Liver (tissue), 9 donors: Measurements from ENCODE around the gene EVPL. TPM values are rescaled to one million over a fixed set of nuclear protein-coding genes. Genes with fewer than 3 reads are reported as not detected.

Experiments used
- DNase-seq: peaks from one replicate; pipeline ENCODE4 v3.0.0-alpha.2; 2017; ENCODE audit warnings: low spot score
- H3K27ac ChIP-seq, 2 donors: one replicate each; pipeline ENCODE4 v1.7.0; 2013; ENCODE audit warnings: inconsistent platforms in 2 of 2, low read length in 2 of 2, control low read depth in 1 of 2, low read depth in 1 of 2, mild to moderate bottlenecking in 1 of 2
- H3K27me3 ChIP-seq, 4 donors: one replicate each; pipeline versions ENCODE4 v1.6.1 to v1.7.0; 2013; ENCODE audit warnings: low read length in 3 of 4, inconsistent platforms in 1 of 4, mild to moderate bottlenecking in 1 of 4, moderate library complexity in 1 of 4; ENCODE audit not compliant: control insufficient read depth in 4 of 4, insufficient read depth in 4 of 4
- H3K36me3 ChIP-seq, 4 donors: one replicate each; pipeline versions ENCODE4 v1.6.1 to v1.7.0; 2013; ENCODE audit warnings: low read length in 3 of 4, mild to moderate bottlenecking in 3 of 4, low read depth in 1 of 4, moderate library complexity in 1 of 4; ENCODE audit not compliant: control insufficient read depth in 4 of 4, insufficient read depth in 3 of 4
- H3K4me1 ChIP-seq, 4 donors: one replicate each; pipeline versions ENCODE4 v1.6.1 to v1.7.0; 2013; ENCODE audit warnings: low read length in 3 of 4, mild to moderate bottlenecking in 3 of 4, moderate library complexity in 1 of 4; ENCODE audit not compliant: control insufficient read depth in 4 of 4, insufficient read depth in 4 of 4
- H3K4me3 ChIP-seq, 3 donors: one replicate each; pipeline versions ENCODE4 v1.6.1 to v1.7.0; 2013; ENCODE audit warnings: low read length in 3 of 3, control low read depth in 1 of 3, low read depth in 1 of 3, mild to moderate bottlenecking in 1 of 3
- H3K9ac ChIP-seq, 2 donors: one replicate each; pipeline ENCODE4 v1.7.0; 2013; ENCODE audit warnings: low read length in 2 of 2, mild to moderate bottlenecking in 2 of 2, moderate library complexity in 2 of 2, control low read depth in 1 of 2, low read depth in 1 of 2
- H3K9me3 ChIP-seq, 4 donors: one replicate each; pipeline versions ENCODE4 v1.6.1 to v1.7.0; 2013; ENCODE audit warnings: low read length in 3 of 4; ENCODE audit not compliant: control insufficient read depth in 4 of 4
- EGR1 ChIP-seq, 2 donors: IDR thresholded peaks; 2 replicates each; pipeline ENCODE4 v1.6.1; 2016 to 2018; ENCODE audit warnings: antibody characterized with exemption in 2 of 2, low read depth in 2 of 2
- FOXA1 ChIP-seq: IDR thresholded peaks from 2 replicates; pipeline ENCODE4 v1.6.1; 2016; ENCODE audit warnings: antibody characterized with exemption
- FOXA2 ChIP-seq: IDR thresholded peaks from 2 replicates; pipeline ENCODE4 v1.6.1; 2016; ENCODE audit warnings: antibody characterized with exemption
- GABPA ChIP-seq, 2 donors: IDR thresholded peaks in 1 of 2; conservative IDR thresholded peaks in 1 of 2; 2 replicates each; pipeline ENCODE4 v1.6.1; 2016; ENCODE audit warnings: antibody characterized with exemption in 2 of 2, mild to moderate bottlenecking in 1 of 2, moderate library complexity in 1 of 2
- HNF4A ChIP-seq, 2 donors: conservative IDR thresholded peaks; 2 replicates each; pipeline ENCODE4 v1.6.1; 2016; ENCODE audit warnings: antibody characterized with exemption in 2 of 2, mild to moderate bottlenecking in 2 of 2
- HNF4G ChIP-seq: IDR thresholded peaks from 2 replicates; pipeline ENCODE4 v1.6.1; 2016; ENCODE audit warnings: antibody characterized with exemption
- JUND ChIP-seq, 2 donors: IDR thresholded peaks; 2 replicates each; pipeline ENCODE4 v1.6.1; 2016; ENCODE audit warnings: antibody characterized with exemption in 2 of 2
- NR2F2 ChIP-seq: IDR thresholded peaks from 2 replicates; pipeline ENCODE4 v1.6.1; 2016; ENCODE audit warnings: antibody characterized with exemption
- RAD21 ChIP-seq, 2 donors: IDR thresholded peaks; 2 replicates each; pipeline ENCODE4 v1.6.1; 2016; ENCODE audit warnings: antibody characterized with exemption in 2 of 2, mild to moderate bottlenecking in 2 of 2
- RXRA ChIP-seq, 2 donors: IDR thresholded peaks; 2 replicates each; pipeline ENCODE4 v1.6.1; 2017 to 2018; ENCODE audit warnings: antibody characterized with exemption in 2 of 2, mild to moderate bottlenecking in 1 of 2
- SP1 ChIP-seq: IDR thresholded peaks from 2 replicates; pipeline ENCODE4 v1.6.1; 2018; ENCODE audit warnings: antibody characterized with exemption, mild to moderate bottlenecking
- TAF1 ChIP-seq: conservative IDR thresholded peaks from 2 replicates; pipeline ENCODE4 v1.6.1; 2016; ENCODE audit warnings: antibody characterized with exemption, mild to moderate bottlenecking
- YY1 ChIP-seq: IDR thresholded peaks from 2 replicates; pipeline ENCODE4 v1.6.1; 2016; ENCODE audit warnings: antibody characterized with exemption, mild to moderate bottlenecking
- WGBS: extraction: QIAGEN DNeasy Blood & Tissue Kit; methylation state at CpG from one replicate; pipeline ENCODE4 v1.1.7; 2013; 5-methylcytosine and 5-hydroxymethylcytosine counted together
- polyA plus RNA-seq, 2 donors: library from polyadenylated mRNA; stranded (reverse) in 1 of 2; unstranded in 1 of 2; fragments of 200-250 nt in 1 of 2; fragments of >200 nt in 1 of 2; fragmentation: Nextera tagmentation in 1 of 2; extraction: Ambion mirVana in 1 of 2; gene quantifications; one replicate each; pipeline versions ENCODE4 v1.2.1 to v1.2.3, GENCODE V29; 2013 to 2015
- total RNA-seq, 2 donors: library from RNA; depleted of rRNA; stranded (reverse); fragments of >200 nt; gene quantifications; one replicate each; pipeline ENCODE4 v1.2.3, GENCODE V29; 2014
- TF ChIP-seq, protein P1 (sequence below): IDR thresholded peaks from 2 replicates; pipeline ENCODE4 v1.6.1; 2016; ENCODE audit warnings: antibody characterized with exemption
- TF ChIP-seq, protein P2 (sequence below): IDR thresholded peaks from 2 replicates; pipeline ENCODE4 v1.6.1; 2016; ENCODE audit warnings: antibody characterized with exemption
- TF ChIP-seq, protein P3 (sequence below): IDR thresholded peaks from 2 replicates; pipeline ENCODE4 v1.6.1; 2016; ENCODE audit warnings: antibody characterized with exemption
- TF ChIP-seq, protein P4 (sequence below): IDR thresholded peaks from 2 replicates; pipeline ENCODE4 v1.6.1; 2016; ENCODE audit warnings: antibody characterized with exemption, mild to moderate bottlenecking
- TF ChIP-seq, protein P5 (sequence below): fragments of 150-350 bp; IDR thresholded peaks from 2 replicates; pipeline ENCODE4 v1.5.1; 2017; ENCODE audit warnings: improper control_type of control experiment, low read depth, low read length; ENCODE audit not compliant: missing input control
- donor health status: healthy.
- donor health status: healthy.
- donor health status: healthy.
- donor health status: healthy.
- donor health status: healthy.

EVPL gene
- total and polyA plus RNA-seq, 4 donors, result 0.03 to 0.33 (median 0.21) TPM; not detected in 1

DNA sequence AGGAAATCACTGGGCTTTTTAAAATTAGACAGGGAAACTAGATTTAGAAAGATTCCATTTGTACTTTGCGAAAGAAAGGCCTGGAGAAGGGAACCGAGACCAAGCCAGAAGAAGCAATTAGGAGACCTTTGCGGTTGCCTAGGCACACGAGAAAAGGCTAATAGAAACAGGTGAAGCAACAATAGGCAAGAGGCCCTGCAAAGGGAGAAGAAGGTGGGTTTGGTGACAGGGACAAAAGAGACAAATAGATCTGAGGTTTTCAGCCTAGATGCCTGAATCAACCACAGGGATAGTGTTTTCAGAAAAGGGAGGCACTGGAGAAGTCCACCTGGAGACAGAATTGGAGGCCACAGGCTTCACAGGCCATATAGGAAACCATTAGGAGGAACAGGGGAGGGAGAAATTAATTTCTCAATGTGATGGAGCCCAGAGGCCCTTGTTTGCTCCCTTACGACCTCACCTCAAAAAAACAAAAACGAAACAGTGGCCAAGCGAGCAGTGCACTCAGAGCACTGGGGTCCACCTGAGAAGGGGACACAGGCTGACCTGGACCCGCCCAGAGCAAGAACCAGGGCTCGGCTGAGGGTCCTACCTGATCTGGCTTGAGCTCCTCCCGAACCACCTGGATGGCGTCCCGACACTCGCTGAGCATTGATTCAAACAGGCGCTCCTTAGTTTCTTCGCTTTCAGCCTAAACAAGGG, 22.9 kb upstream of the EVPL start:
- 95% methylated on average over 15 of the region's 15 CpGs for WGBS
- Histone ChIP-seq H3K27ac (no peak overlapping the region), H3K9me3 (no peaks in the 10 kb centered on the region), H3K27me3 (no peaks in the 10 kb centered on the region), H3K4me3 (no peak overlapping the region), H3K4me1 (no peaks in the 10 kb centered on the region), H3K36me3 (peaks cover 20 to 79% (median 58%) of the 10 kb centered on the region in 4 donors), H3K9ac (no peak overlapping the region)
- TF ChIP-seq EGR1 (IDR thresholded peaks at IDR 0.05; ENCODE audit: low read depth in 2 of 2) (no peak), RXRA (IDR thresholded peaks at IDR 0.05) (no peak), FOXA2 (no peak), GABPA (IDR thresholded peaks at IDR 0.05 in 1 of 2, conservative IDR thresholded peaks at IDR 0.05 in 1 of 2) (no peak), HNF4A (conservative IDR thresholded peaks at IDR 0.05) (no peak), SP1 (no peak), TAF1 (no peak), FOXA1 (no peak), JUND (IDR thresholded peaks at IDR 0.05) (no peak), YY1 (no peak)
- TF ChIP-seq, protein P1, sequence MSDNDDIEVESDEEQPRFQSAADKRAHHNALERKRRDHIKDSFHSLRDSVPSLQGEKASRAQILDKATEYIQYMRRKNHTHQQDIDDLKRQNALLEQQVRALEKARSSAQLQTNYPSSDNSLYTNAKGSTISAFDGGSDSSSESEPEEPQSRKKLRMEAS, result no peak
- TF ChIP-seq, protein P2, sequence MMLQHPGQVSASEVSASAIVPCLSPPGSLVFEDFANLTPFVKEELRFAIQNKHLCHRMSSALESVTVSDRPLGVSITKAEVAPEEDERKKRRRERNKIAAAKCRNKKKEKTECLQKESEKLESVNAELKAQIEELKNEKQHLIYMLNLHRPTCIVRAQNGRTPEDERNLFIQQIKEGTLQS, result no peak
- TF ChIP-seq, protein P3, sequence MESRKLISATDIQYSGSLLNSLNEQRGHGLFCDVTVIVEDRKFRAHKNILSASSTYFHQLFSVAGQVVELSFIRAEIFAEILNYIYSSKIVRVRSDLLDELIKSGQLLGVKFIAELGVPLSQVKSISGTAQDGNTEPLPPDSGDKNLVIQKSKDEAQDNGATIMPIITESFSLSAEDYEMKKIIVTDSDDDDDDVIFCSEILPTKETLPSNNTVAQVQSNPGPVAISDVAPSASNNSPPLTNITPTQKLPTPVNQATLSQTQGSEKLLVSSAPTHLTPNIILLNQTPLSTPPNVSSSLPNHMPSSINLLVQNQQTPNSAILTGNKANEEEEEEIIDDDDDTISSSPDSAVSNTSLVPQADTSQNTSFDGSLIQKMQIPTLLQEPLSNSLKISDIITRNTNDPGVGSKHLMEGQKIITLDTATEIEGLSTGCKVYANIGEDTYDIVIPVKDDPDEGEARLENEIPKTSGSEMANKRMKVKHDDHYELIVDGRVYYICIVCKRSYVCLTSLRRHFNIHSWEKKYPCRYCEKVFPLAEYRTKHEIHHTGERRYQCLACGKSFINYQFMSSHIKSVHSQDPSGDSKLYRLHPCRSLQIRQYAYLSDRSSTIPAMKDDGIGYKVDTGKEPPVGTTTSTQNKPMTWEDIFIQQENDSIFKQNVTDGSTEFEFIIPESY, result no peak
- no peak for DNase-seq

DNA sequence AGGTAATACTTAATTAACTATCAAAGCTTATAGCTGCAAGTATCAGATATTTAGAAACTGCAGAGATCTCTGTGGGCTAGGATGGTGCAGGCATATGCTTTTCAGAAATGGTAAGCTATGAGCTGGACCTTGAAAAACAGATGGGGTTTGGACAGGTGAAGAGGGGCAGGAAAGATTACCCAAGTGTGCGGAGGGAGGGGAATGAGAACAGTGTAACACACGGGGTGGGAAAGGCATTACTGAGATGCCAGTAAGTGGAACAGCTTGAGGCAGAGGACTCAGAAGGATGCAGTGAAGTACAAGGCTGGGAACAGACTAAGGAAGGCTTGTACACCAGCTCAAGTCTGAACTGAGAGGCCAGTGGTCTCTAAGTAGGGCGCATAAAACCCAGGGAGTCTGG, 22.1 kb upstream of the EVPL start:
- TF ChIP-seq NR2F2 (no peak), HNF4A (conservative IDR thresholded peaks at IDR 0.05) (no peak), YY1 (no peak), FOXA1 (no peak), GABPA (IDR thresholded peaks at IDR 0.05 in 1 of 2, conservative IDR thresholded peaks at IDR 0.05 in 1 of 2) (no peak), FOXA2 (no peak), SP1 (no peak), EGR1 (IDR thresholded peaks at IDR 0.05; ENCODE audit: low read depth in 2 of 2) (no peak), HNF4G (no peak), JUND (IDR thresholded peaks at IDR 0.05) (no peak), TAF1 (no peak), RXRA (IDR thresholded peaks at IDR 0.05) (no peak), RAD21 (IDR thresholded peaks at IDR 0.05) (no peak)
- TF ChIP-seq, protein P1, result no peak
- TF ChIP-seq, protein P4, sequence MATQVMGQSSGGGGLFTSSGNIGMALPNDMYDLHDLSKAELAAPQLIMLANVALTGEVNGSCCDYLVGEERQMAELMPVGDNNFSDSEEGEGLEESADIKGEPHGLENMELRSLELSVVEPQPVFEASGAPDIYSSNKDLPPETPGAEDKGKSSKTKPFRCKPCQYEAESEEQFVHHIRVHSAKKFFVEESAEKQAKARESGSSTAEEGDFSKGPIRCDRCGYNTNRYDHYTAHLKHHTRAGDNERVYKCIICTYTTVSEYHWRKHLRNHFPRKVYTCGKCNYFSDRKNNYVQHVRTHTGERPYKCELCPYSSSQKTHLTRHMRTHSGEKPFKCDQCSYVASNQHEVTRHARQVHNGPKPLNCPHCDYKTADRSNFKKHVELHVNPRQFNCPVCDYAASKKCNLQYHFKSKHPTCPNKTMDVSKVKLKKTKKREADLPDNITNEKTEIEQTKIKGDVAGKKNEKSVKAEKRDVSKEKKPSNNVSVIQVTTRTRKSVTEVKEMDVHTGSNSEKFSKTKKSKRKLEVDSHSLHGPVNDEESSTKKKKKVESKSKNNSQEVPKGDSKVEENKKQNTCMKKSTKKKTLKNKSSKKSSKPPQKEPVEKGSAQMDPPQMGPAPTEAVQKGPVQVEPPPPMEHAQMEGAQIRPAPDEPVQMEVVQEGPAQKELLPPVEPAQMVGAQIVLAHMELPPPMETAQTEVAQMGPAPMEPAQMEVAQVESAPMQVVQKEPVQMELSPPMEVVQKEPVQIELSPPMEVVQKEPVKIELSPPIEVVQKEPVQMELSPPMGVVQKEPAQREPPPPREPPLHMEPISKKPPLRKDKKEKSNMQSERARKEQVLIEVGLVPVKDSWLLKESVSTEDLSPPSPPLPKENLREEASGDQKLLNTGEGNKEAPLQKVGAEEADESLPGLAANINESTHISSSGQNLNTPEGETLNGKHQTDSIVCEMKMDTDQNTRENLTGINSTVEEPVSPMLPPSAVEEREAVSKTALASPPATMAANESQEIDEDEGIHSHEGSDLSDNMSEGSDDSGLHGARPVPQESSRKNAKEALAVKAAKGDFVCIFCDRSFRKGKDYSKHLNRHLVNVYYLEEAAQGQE, result no peak
- TF ChIP-seq, protein P5, sequence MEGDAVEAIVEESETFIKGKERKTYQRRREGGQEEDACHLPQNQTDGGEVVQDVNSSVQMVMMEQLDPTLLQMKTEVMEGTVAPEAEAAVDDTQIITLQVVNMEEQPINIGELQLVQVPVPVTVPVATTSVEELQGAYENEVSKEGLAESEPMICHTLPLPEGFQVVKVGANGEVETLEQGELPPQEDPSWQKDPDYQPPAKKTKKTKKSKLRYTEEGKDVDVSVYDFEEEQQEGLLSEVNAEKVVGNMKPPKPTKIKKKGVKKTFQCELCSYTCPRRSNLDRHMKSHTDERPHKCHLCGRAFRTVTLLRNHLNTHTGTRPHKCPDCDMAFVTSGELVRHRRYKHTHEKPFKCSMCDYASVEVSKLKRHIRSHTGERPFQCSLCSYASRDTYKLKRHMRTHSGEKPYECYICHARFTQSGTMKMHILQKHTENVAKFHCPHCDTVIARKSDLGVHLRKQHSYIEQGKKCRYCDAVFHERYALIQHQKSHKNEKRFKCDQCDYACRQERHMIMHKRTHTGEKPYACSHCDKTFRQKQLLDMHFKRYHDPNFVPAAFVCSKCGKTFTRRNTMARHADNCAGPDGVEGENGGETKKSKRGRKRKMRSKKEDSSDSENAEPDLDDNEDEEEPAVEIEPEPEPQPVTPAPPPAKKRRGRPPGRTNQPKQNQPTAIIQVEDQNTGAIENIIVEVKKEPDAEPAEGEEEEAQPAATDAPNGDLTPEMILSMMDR, result no peak
- TF ChIP-seq, protein P2, result no peak
- TF ChIP-seq, protein P3, result no peak
- Histone ChIP-seq H3K9me3 (no peaks in the 10 kb centered on the region), H3K36me3 (peaks cover 21 to 82% (median 64%) of the 10 kb centered on the region in 4 donors), H3K4me1 (no peaks in the 10 kb centered on the region), H3K27ac (no peak overlapping the region), H3K9ac (no peak overlapping the region), H3K4me3 (no peak overlapping the region), H3K27me3 (no peaks in the 10 kb centered on the region)
- no peak for DNase-seq
- WGBS, result 95% methylated on average over 3 of the region's 3 CpGs
